HepG2 (cell line): ENCODE data around the gene RCBTB2. TPM values are rescaled to one million over a fixed set of nuclear protein-coding genes. Genes with fewer than 3 reads are reported as not detected.

Experiments
- ASH2L ChIP-seq: fragments of 300-600, 200-600 bp; sonication (generic); IDR thresholded peaks from 2 replicates; pipeline ENCODE4 v1.7.0; 2017; ENCODE audit warnings: low read depth, mild to moderate bottlenecking, moderate library complexity, mixed read lengths, low read length; ENCODE audit not compliant: insufficient read length
- CEBPB ChIP-seq: IDR thresholded peaks from 2 replicates; pipeline ENCODE4 v1.6.1; 2011; ENCODE audit warnings: low read depth, low read length, improper control_type of control experiment, borderline replicate concordance
- EP300 ChIP-seq, 3 experiments: sonication (generic) in 1 of 3; formaldehyde crosslinking in 1 of 3; IDR thresholded peaks; 2 replicates each; pipeline versions ENCODE4 v1.5.1 to v1.6.1; 2011 to 2020; ENCODE audit warnings: low read depth in 2 of 3, low read length in 2 of 3, borderline replicate concordance in 1 of 3, improper control_type of control experiment in 1 of 3, mild to moderate bottlenecking in 1 of 3, missing genetic modification reagents in 1 of 3, moderate library complexity in 1 of 3
- HDAC2 ChIP-seq: sonication (generic); formaldehyde crosslinking; IDR thresholded peaks from 2 replicates; pipeline ENCODE4 v1.4.0; 2020; ENCODE audit warnings: missing genetic modification reagents
- HNF4A ChIP-seq: sonication (generic); formaldehyde crosslinking; IDR thresholded peaks from 2 replicates; pipeline ENCODE4 v1.4.0; 2020; ENCODE audit warnings: missing genetic modification reagents
- HNF4G ChIP-seq, 2 experiments: sonication (generic) in 1 of 2; formaldehyde crosslinking in 1 of 2; IDR thresholded peaks; 2 replicates each; pipeline versions ENCODE4 v1.4.0 to v1.6.1; 2011 to 2020; ENCODE audit warnings: borderline replicate concordance in 2 of 2, low read depth in 2 of 2, mild to moderate bottlenecking in 2 of 2, low read length in 1 of 2, missing genetic modification reagents in 1 of 2, moderate library complexity in 1 of 2
- NR2C2 ChIP-seq: sonication (generic); formaldehyde crosslinking; IDR thresholded peaks from 2 replicates; pipeline ENCODE4 v1.4.0; 2020; ENCODE audit warnings: missing genetic modification reagents, mild to moderate bottlenecking, moderate library complexity, borderline replicate concordance
- NR2F2 ChIP-seq: IDR thresholded peaks from 2 replicates; pipeline ENCODE4 v1.6.1; 2012; ENCODE audit warnings: low read depth, inconsistent platforms, borderline replicate concordance
- NR2F6 ChIP-seq, 2 experiments: IDR thresholded peaks; 2 replicates each; pipeline ENCODE4 v1.6.1; 2016; ENCODE audit warnings: antibody characterized with exemption in 1 of 2, mild to moderate bottlenecking in 1 of 2
- RARA ChIP-seq: IDR thresholded peaks from 2 replicates; pipeline ENCODE4 v1.6.1; 2016; ENCODE audit warnings: missing genetic modification reagents, missing compliant biosample characterization
- SOX6 ChIP-seq, 2 experiments: fragments of 450-650 bp in 1 of 2; sonication (generic) in 1 of 2; formaldehyde crosslinking in 1 of 2; IDR thresholded peaks; 2 replicates each; pipeline versions ENCODE4 v1.4.0 to v1.6.1; 2017 to 2020; ENCODE audit warnings: antibody characterized with exemption in 1 of 2, mild to moderate bottlenecking in 1 of 2, missing genetic modification reagents in 1 of 2
- TMF1 ChIP-seq: sonication (generic); formaldehyde crosslinking; IDR thresholded peaks from 2 replicates; pipeline ENCODE4 v1.8.1; 2022; ENCODE audit warnings: low read depth, missing genetic modification reagents
- ZMYM4 ChIP-seq: sonication (generic); formaldehyde crosslinking; IDR thresholded peaks from 2 replicates; pipeline ENCODE4 v1.8.1; 2023; ENCODE audit warnings: mild to moderate bottlenecking, missing genetic modification reagents
- ZNF256 ChIP-seq: sonication (generic); formaldehyde crosslinking; conservative IDR thresholded peaks from 2 replicates; pipeline ENCODE4 v1.4.0; 2020; ENCODE audit warnings: missing genetic modification reagents
- ZNF577 ChIP-seq: sonication (generic); formaldehyde crosslinking; IDR thresholded peaks from 2 replicates; pipeline ENCODE4 v1.4.0; 2020; ENCODE audit warnings: mild to moderate bottlenecking, low read depth, missing genetic modification reagents, borderline replicate concordance
- ZNF678 ChIP-seq: sonication (generic); formaldehyde crosslinking; IDR thresholded peaks from 2 replicates; pipeline ENCODE4 v1.4.0; 2020; ENCODE audit warnings: mild to moderate bottlenecking, missing genetic modification reagents
- ZNF747 ChIP-seq: sonication (generic); formaldehyde crosslinking; IDR thresholded peaks from 2 replicates; pipeline ENCODE4 v1.8.1; 2023; ENCODE audit warnings: missing genetic modification reagents, mild to moderate bottlenecking, borderline replicate concordance
- polyA plus RNA-seq, 8 experiments: library from polyadenylated mRNA; depleted of rRNA in 3 of 8; stranded (reverse) in 7 of 8; unstranded in 1 of 8; fragments of >200 nt; fragmentation: Illumina TruSeq in 4 of 8; extraction: Trizol in 4 of 8; gene quantifications; 2 replicates each; pipeline versions ENCODE4 v1.2.1 to v1.2.3, GENCODE V29; 2011 to 2016; ENCODE audit warnings: low read depth in 4 of 8, missing spikeins in 1 of 8, mixed read lengths in 1 of 8; ENCODE audit not compliant: insufficient read depth in 1 of 8
- total RNA-seq, 5 experiments: library from RNA; depleted of rRNA; stranded (reverse); fragments of >200 nt; fragmentation: Illumina TruSeq; extraction: Trizol; gene quantifications; 2 replicates each; pipeline ENCODE4 v1.2.3, GENCODE V29; 2016; ENCODE audit warnings: low read depth in 1 of 5
- TF ChIP-seq, protein P1 (sequence below): conservative IDR thresholded peaks from 2 replicates; pipeline ENCODE4 v1.6.1; 2018; ENCODE audit warnings: missing genetic modification reagents
- TF ChIP-seq, protein P2 (sequence below): sonication (generic); formaldehyde crosslinking; IDR thresholded peaks from 2 replicates; pipeline ENCODE4 v1.4.0; 2020; ENCODE audit warnings: missing genetic modification reagents
- TF ChIP-seq, protein P3 (sequence below): sonication (generic); formaldehyde crosslinking; IDR thresholded peaks from 2 replicates; pipeline ENCODE4 v1.9.0; 2022; ENCODE audit warnings: low read depth, missing genetic modification reagents

RCBTB2 gene
- total and polyA plus RNA-seq, 2 of the 13 experiments (the other 11 are each of a cell fraction or from before 2014, with no cell fraction given), result 1.9 to 2.7 TPM

DNA sequence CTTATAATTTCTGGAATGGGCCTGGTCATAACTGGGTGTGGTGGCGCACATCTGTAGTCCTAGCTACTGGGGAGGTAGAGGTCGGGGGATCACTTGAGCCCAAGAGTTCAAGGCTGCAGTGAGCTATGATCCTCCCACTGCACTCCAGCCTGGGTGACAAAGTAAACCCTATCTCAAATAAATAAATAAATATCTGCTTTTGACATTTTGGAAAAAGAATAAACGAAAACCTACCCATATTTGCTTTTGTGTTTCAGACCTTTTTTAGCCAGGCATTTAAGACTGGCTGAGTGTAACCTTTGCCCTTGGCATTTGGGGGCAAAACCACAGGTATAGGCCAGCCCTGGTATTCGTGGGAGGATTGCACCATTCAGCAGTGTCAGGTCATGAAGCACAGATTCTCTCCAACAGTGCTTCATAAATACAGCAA is 14.8 kb upstream of the RCBTB2 start (continued):
- TF ChIP-seq HDAC2 (CRISPR knock-in tag), result peak; percentile 48; the same call in 1 of the 2 replicates
- peak; percentile 58; the same call in 1 of the 2 replicates for TF ChIP-seq RARA (CRISPR knock-in tag)
- TF ChIP-seq NR2F6 (IDR thresholded peaks at IDR 0.05), result peak; percentile 63; the same call in 1 of the 2 replicates
- peak; percentile 40; the same call in 1 of the 2 replicates for TF ChIP-seq NR2F6 (CRISPR knock-in tag; IDR thresholded peaks at IDR 0.05)
- TF ChIP-seq HNF4G (IDR thresholded peaks at IDR 0.05; ENCODE audit: borderline replicate concordance, low read depth, low read length), result peak; percentile 59; the same call in 1 of the 2 replicates
- no peak for TF ChIP-seq HNF4G (CRISPR knock-in tag; IDR thresholded peaks at IDR 0.05; ENCODE audit: borderline replicate concordance, low read depth)
- TF ChIP-seq, protein P1, sequence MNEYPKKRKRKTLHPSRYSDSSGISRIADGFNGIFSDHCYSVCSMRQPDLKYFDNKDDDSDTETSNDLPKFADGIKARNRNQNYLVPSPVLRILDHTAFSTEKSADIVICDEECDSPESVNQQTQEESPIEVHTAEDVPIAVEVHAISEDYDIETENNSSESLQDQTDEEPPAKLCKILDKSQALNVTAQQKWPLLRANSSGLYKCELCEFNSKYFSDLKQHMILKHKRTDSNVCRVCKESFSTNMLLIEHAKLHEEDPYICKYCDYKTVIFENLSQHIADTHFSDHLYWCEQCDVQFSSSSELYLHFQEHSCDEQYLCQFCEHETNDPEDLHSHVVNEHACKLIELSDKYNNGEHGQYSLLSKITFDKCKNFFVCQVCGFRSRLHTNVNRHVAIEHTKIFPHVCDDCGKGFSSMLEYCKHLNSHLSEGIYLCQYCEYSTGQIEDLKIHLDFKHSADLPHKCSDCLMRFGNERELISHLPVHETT, result no peak
- TF ChIP-seq SOX6 (IDR thresholded peaks at IDR 0.05), result no peak
- TF ChIP-seq SOX6 (CRISPR knock-in tag; IDR thresholded peaks at IDR 0.05), result peak; percentile 45
- TF ChIP-seq ZNF256, result no peak
- peak; percentile 49; the same call in 1 of the 2 replicates for TF ChIP-seq NR2F2
- no peak for TF ChIP-seq ZNF577 (CRISPR knock-in tag)
- no peak for TF ChIP-seq TMF1 (CRISPR knock-in tag)
- TF ChIP-seq, protein P2, sequence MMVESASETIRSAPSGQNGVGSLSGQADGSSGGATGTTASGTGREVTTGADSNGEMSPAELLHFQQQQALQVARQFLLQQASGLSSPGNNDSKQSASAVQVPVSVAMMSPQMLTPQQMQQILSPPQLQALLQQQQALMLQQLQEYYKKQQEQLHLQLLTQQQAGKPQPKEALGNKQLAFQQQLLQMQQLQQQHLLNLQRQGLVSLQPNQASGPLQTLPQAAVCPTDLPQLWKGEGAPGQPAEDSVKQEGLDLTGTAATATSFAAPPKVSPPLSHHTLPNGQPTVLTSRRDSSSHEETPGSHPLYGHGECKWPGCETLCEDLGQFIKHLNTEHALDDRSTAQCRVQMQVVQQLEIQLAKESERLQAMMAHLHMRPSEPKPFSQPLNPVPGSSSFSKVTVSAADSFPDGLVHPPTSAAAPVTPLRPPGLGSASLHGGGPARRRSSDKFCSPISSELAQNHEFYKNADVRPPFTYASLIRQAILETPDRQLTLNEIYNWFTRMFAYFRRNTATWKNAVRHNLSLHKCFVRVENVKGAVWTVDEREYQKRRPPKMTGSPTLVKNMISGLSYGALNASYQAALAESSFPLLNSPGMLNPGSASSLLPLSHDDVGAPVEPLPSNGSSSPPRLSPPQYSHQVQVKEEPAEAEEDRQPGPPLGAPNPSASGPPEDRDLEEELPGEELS (CRISPR knock-in tag), result peak; percentile 36
- TF ChIP-seq ZNF747, result no peak
- TF ChIP-seq HNF4A (CRISPR knock-in tag), result peak; percentile 64
- TF ChIP-seq CEBPB, result peak; percentile 51; the same call in 1 of the 2 replicates
- TF ChIP-seq ZMYM4, result peak; percentile 17; the same call in 1 of the 2 replicates
- TF ChIP-seq EP300 (IDR thresholded peaks at IDR 0.05; ENCODE audit: low read depth in 2 of 2, low read length in 2 of 2), result peak in 1 of 2 experiments; percentile 18; a peak in 1 of 4 replicates
- no peak for TF ChIP-seq EP300 (CRISPR knock-in tag; IDR thresholded peaks at IDR 0.05; ENCODE audit: borderline replicate concordance)
- TF ChIP-seq, protein P3, sequence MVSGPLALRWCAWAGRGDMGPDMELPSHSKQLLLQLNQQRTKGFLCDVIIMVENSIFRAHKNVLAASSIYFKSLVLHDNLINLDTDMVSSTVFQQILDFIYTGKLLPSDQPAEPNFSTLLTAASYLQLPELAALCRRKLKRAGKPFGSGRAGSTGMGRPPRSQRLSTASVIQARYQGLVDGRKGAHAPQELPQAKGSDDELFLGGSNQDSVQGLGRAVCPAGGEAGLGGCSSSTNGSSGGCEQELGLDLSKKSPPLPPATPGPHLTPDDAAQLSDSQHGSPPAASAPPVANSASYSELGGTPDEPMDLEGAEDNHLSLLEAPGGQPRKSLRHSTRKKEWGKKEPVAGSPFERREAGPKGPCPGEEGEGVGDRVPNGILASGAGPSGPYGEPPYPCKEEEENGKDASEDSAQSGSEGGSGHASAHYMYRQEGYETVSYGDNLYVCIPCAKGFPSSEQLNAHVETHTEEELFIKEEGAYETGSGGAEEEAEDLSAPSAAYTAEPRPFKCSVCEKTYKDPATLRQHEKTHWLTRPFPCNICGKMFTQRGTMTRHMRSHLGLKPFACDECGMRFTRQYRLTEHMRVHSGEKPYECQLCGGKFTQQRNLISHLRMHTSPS (CRISPR knock-in tag), result peak; percentile 63; the same call in 1 of the 2 replicates
- TF ChIP-seq ZNF678 (CRISPR knock-in tag), result no peak
- no peak for TF ChIP-seq ASH2L
- peak; percentile 64 for TF ChIP-seq NR2C2 (CRISPR knock-in tag)
